ENCODE results near the gene LRRC75A.

DNA sequence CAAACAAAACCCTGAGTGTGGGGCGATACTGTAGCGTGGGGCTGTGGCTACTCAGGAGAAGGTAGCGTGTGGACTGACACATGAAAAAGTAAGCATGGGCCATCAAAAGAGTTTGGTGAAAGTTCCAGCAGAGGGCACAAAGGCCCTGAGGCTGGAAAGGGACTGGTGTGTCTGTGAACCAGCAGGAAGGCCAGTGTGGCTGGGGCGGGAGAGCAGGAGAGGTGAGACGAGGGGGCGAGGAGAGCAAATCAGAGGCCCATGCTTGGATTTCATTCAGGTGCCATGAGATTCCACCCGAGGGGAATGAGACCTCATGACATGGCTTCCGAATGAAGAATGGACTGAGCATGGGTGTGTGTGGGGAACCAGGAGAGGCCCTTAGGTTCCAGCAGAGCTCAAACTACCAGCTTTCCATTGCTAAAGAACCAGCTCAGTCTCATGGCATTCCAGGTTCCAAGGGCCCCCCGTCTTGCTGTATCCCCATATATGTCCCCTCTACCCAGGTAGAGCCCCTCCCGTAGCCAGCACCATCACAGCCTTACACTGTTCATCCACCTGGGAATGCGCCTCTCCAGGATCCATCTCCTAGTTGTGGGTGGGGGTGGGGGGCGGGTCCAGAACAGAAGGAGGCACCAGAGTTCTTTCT lies 45.5 kb downstream of the LRRC75A start:
- TF ChIP-seq, protein P1, sequence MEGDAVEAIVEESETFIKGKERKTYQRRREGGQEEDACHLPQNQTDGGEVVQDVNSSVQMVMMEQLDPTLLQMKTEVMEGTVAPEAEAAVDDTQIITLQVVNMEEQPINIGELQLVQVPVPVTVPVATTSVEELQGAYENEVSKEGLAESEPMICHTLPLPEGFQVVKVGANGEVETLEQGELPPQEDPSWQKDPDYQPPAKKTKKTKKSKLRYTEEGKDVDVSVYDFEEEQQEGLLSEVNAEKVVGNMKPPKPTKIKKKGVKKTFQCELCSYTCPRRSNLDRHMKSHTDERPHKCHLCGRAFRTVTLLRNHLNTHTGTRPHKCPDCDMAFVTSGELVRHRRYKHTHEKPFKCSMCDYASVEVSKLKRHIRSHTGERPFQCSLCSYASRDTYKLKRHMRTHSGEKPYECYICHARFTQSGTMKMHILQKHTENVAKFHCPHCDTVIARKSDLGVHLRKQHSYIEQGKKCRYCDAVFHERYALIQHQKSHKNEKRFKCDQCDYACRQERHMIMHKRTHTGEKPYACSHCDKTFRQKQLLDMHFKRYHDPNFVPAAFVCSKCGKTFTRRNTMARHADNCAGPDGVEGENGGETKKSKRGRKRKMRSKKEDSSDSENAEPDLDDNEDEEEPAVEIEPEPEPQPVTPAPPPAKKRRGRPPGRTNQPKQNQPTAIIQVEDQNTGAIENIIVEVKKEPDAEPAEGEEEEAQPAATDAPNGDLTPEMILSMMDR (IDR thresholded peaks at IDR 0.05): no peak
- no peak for TF ChIP-seq POLR2A (IDR thresholded peaks at IDR 0.05)

Measured in prostate gland (tissue), 2 donors.